Stimulated activated CD4-positive, alpha-beta T cell treated with anti-CD3 and anti-CD28 coated beads, TNF-alpha, amount 100 ng/mL, for 4 hours (primary cell): Measurements from ENCODE around the gene PLCB1.
"Not testable (repeated sequence)": the region's sequence is repeated elsewhere in the genome, so short reads cannot be mapped to it uniquely, and the experiment has no call there.

ENCODE experiments used
- DNase-seq, 3 experiments: peaks; one replicate each; pipeline ENCODE4 v3.0.0-alpha.2; 2020; ENCODE audit warnings: low read depth in 3 of 3

Gene PLCB1

DNA sequence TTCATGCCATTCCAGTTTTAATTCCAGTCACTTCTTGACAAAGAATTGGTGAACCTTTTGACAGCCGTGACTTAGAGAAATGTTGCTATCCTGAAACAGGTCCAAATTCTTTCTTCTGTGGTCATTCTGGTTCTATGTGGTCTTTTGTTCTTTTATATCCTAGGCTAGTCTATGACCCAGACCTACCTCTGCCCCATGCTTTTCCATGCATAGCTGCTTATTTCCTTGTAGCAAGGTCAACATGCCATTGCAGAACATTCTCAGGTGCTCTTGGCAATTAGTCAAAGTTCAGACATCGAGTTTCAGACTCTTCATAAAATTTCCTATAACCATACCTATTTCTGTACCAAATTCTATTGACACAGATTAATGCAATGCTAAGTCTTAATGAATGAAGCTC, 202.6 kb downstream of the PLCB1 start:
- DNase-seq: no peak

GRCh38 chr20:8335059-8335458, 203.0 kb downstream of the PLCB1 start:
- no peak for DNase-seq

- DNase-seq: no peak
Measured at GRCh38 chr20:8335495-8336195, 203.6 kb downstream of the PLCB1 start.

DNA sequence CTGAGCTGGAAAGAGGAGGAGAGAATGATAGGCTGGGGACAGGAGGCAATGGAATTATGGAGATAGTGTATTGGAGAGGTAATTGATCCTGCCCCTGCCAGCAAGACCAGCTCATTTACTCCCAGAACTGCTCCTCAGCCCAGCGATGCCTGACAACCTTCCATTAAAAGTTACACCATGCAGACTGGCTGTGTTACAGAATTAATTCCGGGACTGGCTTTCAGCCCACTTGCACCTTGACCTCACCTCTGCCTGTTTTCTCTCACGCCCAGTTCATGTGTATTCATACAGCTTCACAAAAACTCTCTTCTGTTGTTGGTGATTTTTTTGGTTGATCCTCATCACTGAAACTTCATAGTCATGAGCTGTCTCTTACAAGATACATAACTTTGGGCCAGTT, 207.3 kb downstream of the PLCB1 start:
- no peak for DNase-seq

- DNase-seq: no peak
Measured at GRCh38 chr20:8342391-8342790, 210.3 kb downstream of the PLCB1 start.

DNA sequence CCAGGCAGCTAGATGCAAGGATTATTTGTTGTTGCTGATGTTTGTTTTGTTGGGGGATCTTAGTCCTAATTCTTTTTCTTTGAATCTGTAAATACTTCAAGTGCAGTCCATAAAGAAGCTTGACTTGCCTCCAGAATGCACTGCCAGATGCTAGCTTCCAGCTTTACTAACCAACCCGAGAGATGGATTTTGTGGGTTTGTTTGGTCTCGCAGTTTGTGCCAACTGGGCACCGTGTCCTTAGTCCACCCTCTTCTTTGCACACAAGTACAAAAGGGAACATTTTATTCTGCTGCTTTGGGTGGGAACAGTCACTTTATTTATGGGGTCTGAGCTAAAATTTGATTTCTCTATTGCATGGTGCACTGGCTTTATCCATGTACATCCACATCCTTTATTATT, 212.0 kb downstream of the PLCB1 start:
- no peak for DNase-seq

DNA sequence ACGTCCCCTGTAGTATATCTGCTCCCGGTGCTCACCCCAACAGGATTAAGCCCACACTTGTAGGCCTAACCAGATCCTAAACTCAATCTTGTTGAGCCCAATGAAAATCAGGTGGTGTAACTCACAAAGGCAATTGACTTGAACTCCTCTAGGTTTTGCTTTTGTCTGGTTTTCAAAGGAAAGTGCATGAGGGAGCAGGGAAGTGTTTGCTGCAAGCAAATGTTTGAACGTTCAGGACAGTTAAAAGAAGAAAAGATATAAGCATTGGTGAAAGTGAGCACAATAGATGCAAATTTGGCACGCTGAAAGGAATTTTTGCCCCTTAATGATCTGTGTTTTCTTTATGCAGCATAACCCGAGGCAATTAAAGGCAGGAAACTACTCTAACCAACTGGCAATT, 212.6 kb downstream of the PLCB1 start:
- no peak for DNase-seq

DNA sequence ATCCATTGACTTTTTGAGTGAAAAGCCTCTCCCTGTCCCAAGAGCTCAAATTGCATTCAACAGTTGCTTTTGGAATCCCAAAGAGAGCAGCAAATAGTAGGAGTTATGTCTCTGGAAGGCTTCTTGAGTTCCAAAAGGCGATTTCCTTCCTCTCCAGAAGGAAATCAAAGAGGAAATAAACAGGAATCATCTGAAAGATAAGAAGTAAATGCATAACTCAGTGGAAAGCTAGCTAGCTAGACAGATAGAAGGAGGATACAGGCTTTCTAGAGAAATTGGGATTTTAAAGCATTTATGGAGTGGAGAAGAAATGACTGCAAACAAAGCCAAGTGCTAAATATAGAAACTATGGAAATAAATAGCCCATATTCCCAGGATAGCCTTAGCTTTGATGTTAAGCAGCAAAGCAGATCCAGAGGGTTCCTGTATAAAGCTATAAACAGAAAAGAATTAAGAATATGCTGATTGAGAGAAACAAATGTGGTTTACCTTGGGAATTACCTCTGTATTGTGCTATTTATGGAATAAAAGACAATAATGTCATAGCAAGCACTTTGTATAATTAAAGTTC, 214.7 kb downstream of the PLCB1 start:
- DNase-seq: no peak

- DNase-seq: not testable (repeated sequence)
Measured at GRCh38 chr20:8350225-8350624, 218.2 kb downstream of the PLCB1 start.

- DNase-seq: no peak
Measured at GRCh38 chr20:8352486-8352885, 220.4 kb downstream of the PLCB1 start.

GRCh38 chr20:8353512-8353911, 221.4 kb downstream of the PLCB1 start:
- no peak for DNase-seq

- DNase-seq: no peak
Measured at GRCh38 chr20:8355453-8355852, 223.4 kb downstream of the PLCB1 start.

- DNase-seq: no peak
Measured at GRCh38 chr20:8356806-8357205, 224.7 kb downstream of the PLCB1 start.

GRCh38 chr20:8357703-8358102, 225.6 kb downstream of the PLCB1 start:
- no peak for DNase-seq

GRCh38 chr20:8360035-8360434, 228.0 kb downstream of the PLCB1 start:
- no peak for DNase-seq

- DNase-seq: no peak
Measured at GRCh38 chr20:8361006-8361652, 229.1 kb downstream of the PLCB1 start.

GRCh38 chr20:8361779-8362178, 229.7 kb downstream of the PLCB1 start:
- no peak for DNase-seq

- DNase-seq: no peak
Measured at GRCh38 chr20:8362457-8362856, 230.4 kb downstream of the PLCB1 start.

- DNase-seq: no peak
Measured at GRCh38 chr20:8363970-8364733, 232.1 kb downstream of the PLCB1 start.

- DNase-seq: no peak
Measured at GRCh38 chr20:8364734-8365078, 232.6 kb downstream of the PLCB1 start.

GRCh38 chr20:8365634-8366033, 233.6 kb downstream of the PLCB1 start:
- no peak for DNase-seq

- DNase-seq: no peak
Measured at GRCh38 chr20:8366303-8366923, 234.3 kb downstream of the PLCB1 start.
